Measurements from ENCODE around the gene YPEL2.

YPEL2 gene

DNA sequence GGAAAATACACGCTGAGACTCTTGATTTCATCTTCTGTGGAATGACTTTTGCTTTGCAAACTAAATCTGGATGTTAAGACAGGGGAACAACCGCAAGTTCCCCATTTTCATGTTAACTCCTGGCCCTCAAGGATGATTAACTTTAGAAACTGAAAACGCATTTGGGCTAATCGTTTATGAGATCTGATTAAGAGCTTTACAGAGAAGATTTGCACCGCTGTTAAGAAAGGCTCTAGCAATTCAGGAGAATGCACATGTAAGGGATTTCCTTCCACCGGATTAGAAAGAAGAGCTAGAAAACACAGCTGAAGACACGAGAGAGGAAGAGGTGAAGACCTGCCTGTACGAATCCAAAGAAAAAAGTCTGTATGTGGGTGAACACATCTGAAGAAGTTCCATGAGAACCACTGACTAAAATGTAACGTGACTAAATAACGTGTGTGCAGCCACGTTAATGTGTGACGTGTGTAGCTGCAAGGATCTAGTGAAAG, 106.4 kb downstream of the YPEL2 start:
- no peaks in the 10 kb centered on the region for H3F3A ChIP-seq (ENCODE audit: low read depth)
- no peak overlapping the region for H3K4me3 ChIP-seq (ENCODE audit: low read length, poor library complexity, severe bottlenecking)
- H3K79me2 ChIP-seq (ENCODE audit: insufficient read depth, low read length), result no peaks in the 10 kb centered on the region
- H3K27me3 ChIP-seq (ENCODE audit: insufficient read depth, low read length, poor library complexity, severe bottlenecking), result no peaks in the 10 kb centered on the region
- H3K4me2 ChIP-seq (ENCODE audit: low read depth, low read length, poor library complexity, severe bottlenecking), result no peak overlapping the region
- H4K20me1 ChIP-seq (ENCODE audit: insufficient read depth, low read length, poor library complexity, severe bottlenecking), result no peaks in the 10 kb centered on the region
- no peaks in the 10 kb centered on the region for H3K36me3 ChIP-seq (ENCODE audit: insufficient read depth, low read length)
- TF ChIP-seq EZH2phosphoT487 (IDR thresholded peaks at IDR 0.05; ENCODE audit: borderline replicate concordance), result no peak
- TF ChIP-seq, protein P1, sequence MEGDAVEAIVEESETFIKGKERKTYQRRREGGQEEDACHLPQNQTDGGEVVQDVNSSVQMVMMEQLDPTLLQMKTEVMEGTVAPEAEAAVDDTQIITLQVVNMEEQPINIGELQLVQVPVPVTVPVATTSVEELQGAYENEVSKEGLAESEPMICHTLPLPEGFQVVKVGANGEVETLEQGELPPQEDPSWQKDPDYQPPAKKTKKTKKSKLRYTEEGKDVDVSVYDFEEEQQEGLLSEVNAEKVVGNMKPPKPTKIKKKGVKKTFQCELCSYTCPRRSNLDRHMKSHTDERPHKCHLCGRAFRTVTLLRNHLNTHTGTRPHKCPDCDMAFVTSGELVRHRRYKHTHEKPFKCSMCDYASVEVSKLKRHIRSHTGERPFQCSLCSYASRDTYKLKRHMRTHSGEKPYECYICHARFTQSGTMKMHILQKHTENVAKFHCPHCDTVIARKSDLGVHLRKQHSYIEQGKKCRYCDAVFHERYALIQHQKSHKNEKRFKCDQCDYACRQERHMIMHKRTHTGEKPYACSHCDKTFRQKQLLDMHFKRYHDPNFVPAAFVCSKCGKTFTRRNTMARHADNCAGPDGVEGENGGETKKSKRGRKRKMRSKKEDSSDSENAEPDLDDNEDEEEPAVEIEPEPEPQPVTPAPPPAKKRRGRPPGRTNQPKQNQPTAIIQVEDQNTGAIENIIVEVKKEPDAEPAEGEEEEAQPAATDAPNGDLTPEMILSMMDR (conservative IDR thresholded peaks at IDR 0.05; ENCODE audit: low read length), result no peak
- H3K9ac ChIP-seq (ENCODE audit: low read depth, low read length, poor library complexity, severe bottlenecking), result no peak overlapping the region
- H3K4me1 ChIP-seq (ENCODE audit: insufficient read depth, low read length, poor library complexity, severe bottlenecking), result peaks cover 14% of the 10 kb centered on the region
- H2AFZ ChIP-seq (ENCODE audit: low read length), result 0 out of 2 replicates have a peak overlapping the region, but pooled peaks have one; percentile 36
- no peaks in the 10 kb centered on the region for H3K9me3 ChIP-seq (ENCODE audit: insufficient read depth, low read depth, low read length)
- H3K9me2 ChIP-seq (replicated peaks; ENCODE audit: low read depth, low read length), result no peaks in the 10 kb centered on the region

DNA sequence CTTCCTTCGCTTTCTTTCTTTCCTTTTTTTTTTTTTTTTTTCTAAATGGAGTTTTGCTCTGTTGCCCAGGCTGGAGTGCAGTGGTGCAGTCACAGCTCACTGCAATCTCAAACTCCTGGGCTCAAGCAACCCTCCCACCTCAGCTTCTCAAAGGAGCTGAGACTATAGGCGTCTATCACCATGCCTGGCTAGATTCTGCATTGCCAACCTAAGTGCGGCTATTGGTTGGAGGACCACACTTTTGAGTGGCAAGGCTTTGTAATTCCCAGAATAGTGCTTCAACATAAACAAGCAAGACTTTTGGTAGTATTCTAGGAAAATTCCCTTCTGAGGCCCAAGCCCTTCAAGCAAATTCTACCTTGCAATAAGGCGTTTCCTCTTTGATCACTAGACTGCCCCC, 107.8 kb downstream of the YPEL2 start:
- Histone ChIP-seq H3K4me2 (ENCODE audit: low read depth, low read length, poor library complexity, severe bottlenecking) (peak overlapping the region; percentile 5), H3K9me2 (replicated peaks; ENCODE audit: low read depth, low read length) (no peaks in the 10 kb centered on the region), H3K4me1 (ENCODE audit: insufficient read depth, low read length, poor library complexity, severe bottlenecking) (peaks cover 14% of the 10 kb centered on the region), H2AFZ (ENCODE audit: low read length) (peak overlapping the region; percentile 70), H3F3A (ENCODE audit: low read depth) (no peaks in the 10 kb centered on the region), H3K9me3 (ENCODE audit: insufficient read depth, low read depth, low read length) (no peaks in the 10 kb centered on the region), H3K79me2 (ENCODE audit: insufficient read depth, low read length) (no peaks in the 10 kb centered on the region), H4K20me1 (ENCODE audit: insufficient read depth, low read length, poor library complexity, severe bottlenecking) (no peaks in the 10 kb centered on the region), H3K27me3 (ENCODE audit: insufficient read depth, low read length, poor library complexity, severe bottlenecking) (no peaks in the 10 kb centered on the region), H3K9ac (ENCODE audit: low read depth, low read length, poor library complexity, severe bottlenecking) (no peak overlapping the region), H3K4me3 (ENCODE audit: low read length, poor library complexity, severe bottlenecking) (no peak overlapping the region), H3K36me3 (ENCODE audit: insufficient read depth, low read length) (no peaks in the 10 kb centered on the region)
- TF ChIP-seq EZH2phosphoT487 (IDR thresholded peaks at IDR 0.05; ENCODE audit: borderline replicate concordance), result no peak
- TF ChIP-seq, protein P1 (conservative IDR thresholded peaks at IDR 0.05; ENCODE audit: low read length), result no peak

DNA sequence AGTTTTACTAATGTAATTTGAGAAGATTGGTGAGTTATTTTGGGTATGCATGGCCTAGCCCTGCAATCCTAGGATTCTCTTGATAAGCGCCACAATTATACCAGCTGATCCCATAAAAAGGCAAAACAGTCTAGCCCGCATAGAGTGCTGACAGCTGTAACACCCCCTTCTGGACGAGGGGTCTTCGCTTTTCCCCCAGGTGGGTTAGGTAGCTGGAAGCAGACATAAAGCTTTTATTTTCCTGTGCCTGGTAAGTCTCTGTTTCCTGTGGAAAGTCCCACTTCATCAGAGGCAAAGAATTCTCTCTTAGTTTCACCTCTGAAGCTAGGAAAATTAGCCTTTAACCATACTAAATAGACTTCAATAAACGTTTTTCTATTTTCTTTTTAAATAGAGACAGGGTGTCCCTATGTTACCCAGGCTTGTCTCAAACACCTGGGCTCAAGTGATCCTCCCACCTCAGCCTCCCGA, 108.3 kb downstream of the YPEL2 start:
- no peaks in the 10 kb centered on the region for H3F3A ChIP-seq (ENCODE audit: low read depth)
- peak overlapping the region; percentile 5 for H3K4me2 ChIP-seq (ENCODE audit: low read depth, low read length, poor library complexity, severe bottlenecking)
- no peak overlapping the region for H3K4me3 ChIP-seq (ENCODE audit: low read length, poor library complexity, severe bottlenecking)
- H3K9ac ChIP-seq (ENCODE audit: low read depth, low read length, poor library complexity, severe bottlenecking), result no peak overlapping the region
- peaks cover 14% of the 10 kb centered on the region for H3K4me1 ChIP-seq (ENCODE audit: insufficient read depth, low read length, poor library complexity, severe bottlenecking)
- H3K36me3 ChIP-seq (ENCODE audit: insufficient read depth, low read length), result no peaks in the 10 kb centered on the region
- H2AFZ ChIP-seq (ENCODE audit: low read length), result peak overlapping the region; percentile 79
- TF ChIP-seq, protein P1 (conservative IDR thresholded peaks at IDR 0.05; ENCODE audit: low read length), result no peak
- no peak for TF ChIP-seq EZH2phosphoT487 (IDR thresholded peaks at IDR 0.05; ENCODE audit: borderline replicate concordance)
- H3K27me3 ChIP-seq (ENCODE audit: insufficient read depth, low read length, poor library complexity, severe bottlenecking), result no peaks in the 10 kb centered on the region
- H3K9me3 ChIP-seq (ENCODE audit: insufficient read depth, low read depth, low read length), result no peaks in the 10 kb centered on the region
- no peaks in the 10 kb centered on the region for H4K20me1 ChIP-seq (ENCODE audit: insufficient read depth, low read length, poor library complexity, severe bottlenecking)
- H3K9me2 ChIP-seq (replicated peaks; ENCODE audit: low read depth, low read length), result no peaks in the 10 kb centered on the region
- no peaks in the 10 kb centered on the region for H3K79me2 ChIP-seq (ENCODE audit: insufficient read depth, low read length)
